Measurements from ENCODE around the gene ALDOB.

Gene ALDOB

DNA sequence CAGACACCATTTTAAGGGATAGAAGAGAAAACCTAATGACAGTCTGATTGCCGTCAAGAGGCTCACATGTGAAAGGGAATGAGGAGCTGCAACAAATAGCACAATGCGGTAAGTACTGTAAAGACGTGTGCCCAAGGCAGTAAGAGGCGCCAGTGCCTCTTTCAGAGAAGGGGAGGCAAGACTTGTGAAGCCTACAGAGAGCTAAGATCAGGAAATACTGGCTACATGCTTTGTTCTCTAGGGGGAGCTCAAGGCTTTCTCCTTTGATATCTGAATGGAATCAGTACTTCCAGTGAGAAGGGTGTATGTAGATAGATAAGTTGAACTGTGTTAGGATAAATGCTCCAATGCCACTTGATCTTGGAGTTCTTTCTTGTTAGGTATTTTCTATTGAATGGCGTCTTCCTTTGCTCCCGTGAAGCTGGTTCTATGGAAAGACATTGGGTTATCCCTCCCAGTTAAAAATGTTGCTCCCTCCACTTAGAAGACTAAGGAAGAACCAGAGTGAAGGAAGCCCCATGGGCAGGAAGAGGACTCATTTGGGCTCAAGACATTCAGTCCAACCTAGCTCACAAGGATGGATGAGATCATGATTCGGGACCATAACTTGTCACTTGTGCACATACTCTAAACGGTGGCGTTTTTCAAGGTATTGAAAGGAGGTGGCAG is 23.5 kb upstream of the ALDOB start:
- no peak overlapping the region for H3K4me3 ChIP-seq (ENCODE audit: low read depth, low read length)
- DNase-seq (ENCODE audit: low read depth), result peak; percentile 30
- TF ChIP-seq, protein P1, sequence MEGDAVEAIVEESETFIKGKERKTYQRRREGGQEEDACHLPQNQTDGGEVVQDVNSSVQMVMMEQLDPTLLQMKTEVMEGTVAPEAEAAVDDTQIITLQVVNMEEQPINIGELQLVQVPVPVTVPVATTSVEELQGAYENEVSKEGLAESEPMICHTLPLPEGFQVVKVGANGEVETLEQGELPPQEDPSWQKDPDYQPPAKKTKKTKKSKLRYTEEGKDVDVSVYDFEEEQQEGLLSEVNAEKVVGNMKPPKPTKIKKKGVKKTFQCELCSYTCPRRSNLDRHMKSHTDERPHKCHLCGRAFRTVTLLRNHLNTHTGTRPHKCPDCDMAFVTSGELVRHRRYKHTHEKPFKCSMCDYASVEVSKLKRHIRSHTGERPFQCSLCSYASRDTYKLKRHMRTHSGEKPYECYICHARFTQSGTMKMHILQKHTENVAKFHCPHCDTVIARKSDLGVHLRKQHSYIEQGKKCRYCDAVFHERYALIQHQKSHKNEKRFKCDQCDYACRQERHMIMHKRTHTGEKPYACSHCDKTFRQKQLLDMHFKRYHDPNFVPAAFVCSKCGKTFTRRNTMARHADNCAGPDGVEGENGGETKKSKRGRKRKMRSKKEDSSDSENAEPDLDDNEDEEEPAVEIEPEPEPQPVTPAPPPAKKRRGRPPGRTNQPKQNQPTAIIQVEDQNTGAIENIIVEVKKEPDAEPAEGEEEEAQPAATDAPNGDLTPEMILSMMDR (IDR thresholded peaks at IDR 0.05; ENCODE audit: control insufficient read depth, extremely low read depth, insufficient read depth), result peak; percentile 79

DNA sequence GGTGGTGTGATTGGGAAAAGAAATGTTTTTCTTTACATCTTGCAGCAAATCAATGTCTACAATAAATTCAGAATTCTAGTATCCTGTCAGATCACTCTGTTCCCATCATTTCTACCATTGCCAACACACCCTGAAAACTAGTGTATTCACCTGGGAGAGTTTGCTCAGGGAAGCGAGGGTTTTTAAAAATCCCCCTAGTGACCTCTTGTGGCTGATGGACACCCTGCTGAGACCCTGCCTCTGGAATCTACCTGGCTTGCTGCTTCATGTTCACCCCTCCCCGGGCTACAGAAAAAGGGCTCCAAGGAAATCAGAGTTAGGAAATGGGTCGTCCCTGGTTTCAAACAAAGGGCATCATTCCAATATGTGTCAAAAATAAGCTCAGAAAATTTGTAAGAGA is 21.4 kb upstream of the ALDOB start:
- DNase-seq (ENCODE audit: low read depth), result no peak
- no peak overlapping the region for H3K4me3 ChIP-seq (ENCODE audit: low read depth, low read length)
- TF ChIP-seq, protein P1 (IDR thresholded peaks at IDR 0.05; ENCODE audit: control insufficient read depth, extremely low read depth, insufficient read depth), result peak; percentile 18; the same call in 1 of the 2 replicates

DNA sequence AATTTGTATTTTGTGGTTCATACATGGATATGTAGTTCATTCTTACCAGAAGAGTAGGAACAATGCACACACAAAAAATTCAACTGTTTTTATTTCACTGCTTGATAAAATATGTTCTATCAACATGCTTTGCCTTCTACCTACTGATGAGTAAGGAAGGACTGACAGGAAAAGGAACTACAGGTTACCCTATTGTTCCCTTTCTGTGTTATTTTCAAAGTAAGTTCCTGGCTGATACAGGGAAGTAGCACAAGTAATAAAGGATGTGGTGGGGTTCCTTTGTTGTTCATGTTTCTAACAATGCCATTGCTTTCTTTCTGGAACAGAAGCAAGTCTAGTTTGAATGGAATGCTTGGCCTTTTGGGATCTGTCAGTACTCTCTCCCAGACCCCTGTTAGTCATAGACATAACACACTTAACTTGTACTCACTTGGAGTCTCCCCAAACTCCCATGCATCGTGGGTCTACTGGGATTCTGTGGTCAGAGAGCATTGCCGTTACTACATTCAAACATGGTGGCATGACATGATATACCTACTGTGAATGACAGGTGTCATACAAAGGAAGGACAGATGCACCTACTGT is 20.2 kb upstream of the ALDOB start:
- no peak overlapping the region for H3K4me3 ChIP-seq (ENCODE audit: low read depth, low read length)
- TF ChIP-seq, protein P1 (IDR thresholded peaks at IDR 0.05; ENCODE audit: control insufficient read depth, extremely low read depth, insufficient read depth), result no peak
- DNase-seq (ENCODE audit: low read depth), result no peak

DNA sequence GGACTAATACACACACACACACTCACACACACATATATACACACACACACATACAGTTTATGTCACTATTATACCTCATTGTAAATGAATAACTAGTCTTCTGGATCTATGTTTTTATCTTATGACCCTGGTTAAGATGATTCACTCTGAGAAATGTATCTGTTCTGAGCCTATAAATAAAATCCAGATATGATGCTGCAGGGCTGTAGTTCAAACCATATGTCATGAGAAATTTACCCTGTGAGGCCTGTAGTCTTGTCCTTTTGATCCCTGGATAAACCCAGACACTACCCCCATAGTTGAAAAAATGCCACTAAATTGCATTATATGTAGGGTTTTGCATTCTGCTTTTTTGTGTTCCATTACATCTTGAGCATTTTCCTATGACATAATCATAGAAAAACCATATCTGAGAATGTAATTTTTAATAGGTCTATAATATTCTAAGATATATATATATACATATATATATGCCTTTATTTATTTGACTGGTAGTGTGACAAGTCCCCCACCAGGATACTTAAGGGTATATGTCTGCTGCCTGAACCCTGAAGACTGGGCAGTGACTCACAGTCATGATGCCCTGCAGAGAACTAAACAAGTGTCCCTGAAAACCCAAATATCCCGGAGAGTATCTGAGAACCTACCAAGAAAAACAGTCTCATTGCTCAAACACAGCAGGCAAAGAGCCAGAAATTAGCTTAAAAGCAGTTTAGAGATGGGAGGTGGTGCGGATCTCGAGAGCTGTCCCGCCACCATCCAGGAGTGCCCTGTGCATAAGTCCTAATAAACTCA is 18.4 kb upstream of the ALDOB start:
- no peak overlapping the region for H3K4me3 ChIP-seq (ENCODE audit: low read depth, low read length)
- TF ChIP-seq, protein P1 (IDR thresholded peaks at IDR 0.05; ENCODE audit: control insufficient read depth, extremely low read depth, insufficient read depth), result no peak
- DNase-seq (ENCODE audit: low read depth), result no peak

DNA sequence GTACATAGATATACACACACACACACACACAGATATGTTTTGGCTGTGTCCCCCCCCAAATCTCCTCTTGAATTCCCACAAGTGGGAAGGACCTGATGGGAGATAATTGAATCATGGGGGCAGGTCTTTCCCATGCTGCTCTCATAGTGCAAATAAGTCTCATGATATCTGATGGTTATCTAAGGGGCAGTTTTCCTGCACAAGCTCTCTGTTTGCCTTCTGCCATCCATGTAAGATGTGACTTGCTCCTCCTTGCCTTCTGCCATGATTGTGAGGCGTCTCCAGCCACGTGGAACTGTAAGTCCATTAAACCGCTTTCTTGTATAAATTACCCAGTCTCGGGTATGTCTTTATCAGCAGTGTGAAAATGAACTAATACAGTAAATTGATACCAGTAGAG is 15.9 kb upstream of the ALDOB start:
- no peak for DNase-seq (ENCODE audit: low read depth)
- H3K4me3 ChIP-seq (ENCODE audit: low read depth, low read length), result no peak overlapping the region
- TF ChIP-seq, protein P1 (IDR thresholded peaks at IDR 0.05; ENCODE audit: control insufficient read depth, extremely low read depth, insufficient read depth), result no peak

DNA sequence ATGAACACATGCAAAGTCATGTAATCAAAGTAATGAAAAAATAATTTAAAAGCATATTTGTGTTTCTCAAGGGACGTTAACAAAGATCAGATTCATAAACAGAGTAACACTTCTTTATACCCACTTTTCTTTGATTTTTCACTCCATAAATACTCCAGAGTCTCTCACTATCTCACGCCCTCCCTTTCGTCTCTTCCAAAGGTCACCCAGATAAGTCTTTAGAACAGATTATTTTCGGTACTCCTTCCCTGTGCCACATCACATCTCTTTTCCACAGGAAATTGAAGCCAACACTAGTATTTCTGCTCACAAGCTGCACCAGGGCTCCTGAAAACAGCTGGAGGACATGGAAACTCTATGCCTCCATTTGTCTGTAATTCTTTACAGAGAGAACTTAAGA is 15.4 kb upstream of the ALDOB start:
- DNase-seq (ENCODE audit: low read depth), result no peak
- TF ChIP-seq, protein P1 (IDR thresholded peaks at IDR 0.05; ENCODE audit: control insufficient read depth, extremely low read depth, insufficient read depth), result no peak
- no peak overlapping the region for H3K4me3 ChIP-seq (ENCODE audit: low read depth, low read length)

Data from LNCaP clone FGC (cell line).